ENCODE results near the gene AMN1.

- TF ChIP-seq POLR2AphosphoS5 (IDR thresholded peaks at IDR 0.05; ENCODE audit: low read depth, low read length) (no peak), TAF1 (IDR thresholded peaks at IDR 0.05; ENCODE audit: borderline replicate concordance, insufficient read depth, low read length) (no peak), SIN3A (IDR thresholded peaks at IDR 0.05; ENCODE audit: borderline replicate concordance, insufficient read depth, low read length) (no peak), REST (IDR thresholded peaks at IDR 0.05; ENCODE audit: insufficient read depth in 1 of 2, low read depth in 2 of 2, low read length in 2 of 2) (no peak)
These were observed 41.7 kb downstream of the AMN1 start for GRCh38 chr12:31687101-31687527.

Data from PFSK-1 (cell line).